IMR-90 (cell line): ENCODE data around the gene CCR6.

Experiments used
- BHLHE40 ChIP-seq: fragments of 150-350 bp; IDR thresholded peaks from 2 replicates; pipeline ENCODE4 v1.6.1; 2016; ENCODE audit warnings: mild to moderate bottlenecking, low read depth, low read length
- POLR2A ChIP-seq: IDR thresholded peaks from 2 replicates; pipeline ENCODE4 v1.6.1; 2012; ENCODE audit warnings: mild to moderate bottlenecking, low read depth, low read length
- RAD21 ChIP-seq: IDR thresholded peaks from 2 replicates; pipeline ENCODE4 v1.6.1; 2012; ENCODE audit warnings: low read length, improper control_type of control experiment
- RCOR1 ChIP-seq: IDR thresholded peaks from 2 replicates; pipeline ENCODE4 v1.6.1; 2012; ENCODE audit warnings: mild to moderate bottlenecking, low read length, improper control_type of control experiment; ENCODE audit not compliant: insufficient replicate concordance
- SMC3 ChIP-seq: fragments of 150-350 bp; IDR thresholded peaks from 2 replicates; pipeline ENCODE4 v1.6.1; 2016; ENCODE audit warnings: low read depth, mild to moderate bottlenecking, antibody characterized with exemption, low read length, moderate library complexity
- TF ChIP-seq, protein P1 (sequence below): conservative IDR thresholded peaks from 2 replicates; pipeline ENCODE4 v1.5.1; 2012; ENCODE audit warnings: mild to moderate bottlenecking, low read depth, low read length, improper control_type of control experiment
- TF ChIP-seq, protein P2 (sequence below): fragments of 150-350 bp; IDR thresholded peaks from 2 replicates; pipeline ENCODE4 v1.6.1; 2016; ENCODE audit warnings: low read depth, mild to moderate bottlenecking, low read length, moderate library complexity, borderline replicate concordance

DNA sequence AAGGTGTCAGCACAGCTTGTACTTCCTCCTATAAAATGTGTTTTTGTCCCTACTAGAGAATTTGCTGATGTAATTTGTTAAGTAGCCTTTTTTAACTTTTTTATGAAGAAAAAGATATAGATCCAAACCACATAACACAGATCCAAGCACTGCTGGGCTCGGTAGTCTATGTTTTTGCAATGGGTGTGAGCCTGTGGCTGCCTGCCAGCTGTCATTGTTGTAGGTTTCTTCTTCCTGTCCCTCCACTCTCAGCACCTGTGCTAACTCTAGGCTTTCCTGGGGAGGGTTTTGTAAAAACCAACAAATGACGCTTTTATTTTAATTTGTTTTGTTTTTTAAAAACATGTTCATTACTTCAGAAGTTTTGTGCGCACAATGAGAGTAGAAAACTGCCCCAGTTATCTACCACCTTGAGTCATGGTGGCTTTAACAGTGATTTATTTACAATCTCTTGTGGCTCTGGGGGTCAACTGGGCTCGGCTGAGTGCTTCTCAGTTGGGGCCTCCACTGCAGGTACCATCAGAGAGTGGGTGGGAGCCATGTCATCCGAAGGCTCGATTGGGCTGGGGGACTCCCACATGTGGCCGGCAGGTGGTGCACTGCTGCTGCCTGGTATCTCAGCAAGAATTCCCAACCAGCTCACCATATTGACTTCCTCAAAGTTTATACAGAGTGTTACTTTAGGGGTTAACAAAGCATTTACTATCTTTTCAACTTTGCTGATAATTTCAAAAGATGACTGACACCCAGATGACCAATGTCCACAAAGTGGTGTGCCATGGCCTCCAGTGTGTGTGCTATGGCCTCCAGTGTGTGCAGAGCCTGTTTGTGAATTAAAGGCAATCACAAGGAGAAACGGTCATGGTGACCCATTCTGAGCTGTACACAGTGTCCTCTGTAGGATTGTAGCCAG, 3.0 kb upstream of the CCR6 start:
- TF ChIP-seq, protein P1, sequence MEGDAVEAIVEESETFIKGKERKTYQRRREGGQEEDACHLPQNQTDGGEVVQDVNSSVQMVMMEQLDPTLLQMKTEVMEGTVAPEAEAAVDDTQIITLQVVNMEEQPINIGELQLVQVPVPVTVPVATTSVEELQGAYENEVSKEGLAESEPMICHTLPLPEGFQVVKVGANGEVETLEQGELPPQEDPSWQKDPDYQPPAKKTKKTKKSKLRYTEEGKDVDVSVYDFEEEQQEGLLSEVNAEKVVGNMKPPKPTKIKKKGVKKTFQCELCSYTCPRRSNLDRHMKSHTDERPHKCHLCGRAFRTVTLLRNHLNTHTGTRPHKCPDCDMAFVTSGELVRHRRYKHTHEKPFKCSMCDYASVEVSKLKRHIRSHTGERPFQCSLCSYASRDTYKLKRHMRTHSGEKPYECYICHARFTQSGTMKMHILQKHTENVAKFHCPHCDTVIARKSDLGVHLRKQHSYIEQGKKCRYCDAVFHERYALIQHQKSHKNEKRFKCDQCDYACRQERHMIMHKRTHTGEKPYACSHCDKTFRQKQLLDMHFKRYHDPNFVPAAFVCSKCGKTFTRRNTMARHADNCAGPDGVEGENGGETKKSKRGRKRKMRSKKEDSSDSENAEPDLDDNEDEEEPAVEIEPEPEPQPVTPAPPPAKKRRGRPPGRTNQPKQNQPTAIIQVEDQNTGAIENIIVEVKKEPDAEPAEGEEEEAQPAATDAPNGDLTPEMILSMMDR: no peak
- TF ChIP-seq POLR2A (no peak), SMC3 (no peak), RAD21 (no peak), BHLHE40 (no peak), RCOR1 (no peak)
- TF ChIP-seq, protein P2, sequence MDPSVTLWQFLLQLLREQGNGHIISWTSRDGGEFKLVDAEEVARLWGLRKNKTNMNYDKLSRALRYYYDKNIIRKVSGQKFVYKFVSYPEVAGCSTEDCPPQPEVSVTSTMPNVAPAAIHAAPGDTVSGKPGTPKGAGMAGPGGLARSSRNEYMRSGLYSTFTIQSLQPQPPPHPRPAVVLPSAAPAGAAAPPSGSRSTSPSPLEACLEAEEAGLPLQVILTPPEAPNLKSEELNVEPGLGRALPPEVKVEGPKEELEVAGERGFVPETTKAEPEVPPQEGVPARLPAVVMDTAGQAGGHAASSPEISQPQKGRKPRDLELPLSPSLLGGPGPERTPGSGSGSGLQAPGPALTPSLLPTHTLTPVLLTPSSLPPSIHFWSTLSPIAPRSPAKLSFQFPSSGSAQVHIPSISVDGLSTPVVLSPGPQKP: no peak
